Tibial artery (tissue), 4 donors: ENCODE measurements around the gene FANCE.
A peak's percentile ranks its signal among the peaks of the same experiment; 100 is the strongest.

ENCODE experiments used
- DNase-seq, 2 donors: peaks; one replicate each; pipeline ENCODE4 v3.0.0-alpha.2; 2019
- H3K27ac ChIP-seq, 2 donors: fragments of 200-600 bp; sonication (generic) in 1 of 2; 1 replicate in 1 of 2; 2 replicates in 1 of 2; pipeline ENCODE4 v1.5.1; 2018 to 2019; ENCODE audit warnings: mild to moderate bottlenecking in 1 of 2
- H3K27me3 ChIP-seq, 2 donors: fragments of 200-600 bp; sonication (generic) in 1 of 2; one replicate each; pipeline versions ENCODE4 v1.5.1 to v1.6.0; 2016 to 2019
- H3K36me3 ChIP-seq, 3 donors: fragments of 200-600 bp; sonication (generic) in 2 of 3; one replicate each; pipeline ENCODE4 v1.5.1; 2016 to 2019; ENCODE audit warnings: mild to moderate bottlenecking in 2 of 3
- H3K4me1 ChIP-seq, 4 donors: fragments of 200-600 bp; sonication (generic) in 2 of 4; 1 replicate in 3 of 4; 2 replicates in 1 of 4; pipeline ENCODE4 v1.5.1; 2016 to 2019
- H3K4me3 ChIP-seq, 2 donors: fragments of 200-600 bp; sonication (generic) in 1 of 2; 1 replicate in 1 of 2; 2 replicates in 1 of 2; pipeline ENCODE4 v1.5.1; 2018 to 2019; ENCODE audit warnings: mild to moderate bottlenecking in 2 of 2
- H3K9me3 ChIP-seq, 3 donors: fragments of 200-600 bp; sonication (generic) in 1 of 3; one replicate each; pipeline ENCODE4 v1.5.1; 2016 to 2019
- intact Hi-C: fragments of 100-400 bp; cut with DNase I; formaldehyde crosslinking; loops from one replicate; pipeline ENCODE4 v1.15.0; 2023; ENCODE audit warnings: low total_unique reads
- TF ChIP-seq, protein P1 (sequence below), 2 experiments: fragments of 200-600 bp in 1 of 2; fragments of 450-650 bp in 1 of 2; IDR thresholded peaks; one replicate each; pipeline ENCODE4 v1.5.1; 2017 to 2019; ENCODE audit warnings: antibody characterized with exemption in 2 of 2, mild to moderate bottlenecking in 1 of 2, moderate library complexity in 1 of 2

FANCE gene

GRCh38 chr6:35417979-35418661, 34.0 kb upstream of the FANCE start:
- H3K4me3 ChIP-seq = no peak overlapping the region
- H3K9me3 ChIP-seq = no peaks in the 10 kb centered on the region
- H3K4me1 ChIP-seq = peaks cover 0 to 7% (median 6%) of the 10 kb centered on the region in 4 donors
- H3K27ac ChIP-seq = no peak overlapping the region
- H3K36me3 ChIP-seq = peaks cover 9 to 72% (median 21%) of the 10 kb centered on the region in 3 donors
- intact Hi-C loops = loop anchor here (10.0 kb wide), 1 partner anchor 73 kb away; the partner anchor contains the start of gene PPARD
- H3K27me3 ChIP-seq = no peaks in the 10 kb centered on the region
- no peak for DNase-seq
- TF ChIP-seq, protein P1, sequence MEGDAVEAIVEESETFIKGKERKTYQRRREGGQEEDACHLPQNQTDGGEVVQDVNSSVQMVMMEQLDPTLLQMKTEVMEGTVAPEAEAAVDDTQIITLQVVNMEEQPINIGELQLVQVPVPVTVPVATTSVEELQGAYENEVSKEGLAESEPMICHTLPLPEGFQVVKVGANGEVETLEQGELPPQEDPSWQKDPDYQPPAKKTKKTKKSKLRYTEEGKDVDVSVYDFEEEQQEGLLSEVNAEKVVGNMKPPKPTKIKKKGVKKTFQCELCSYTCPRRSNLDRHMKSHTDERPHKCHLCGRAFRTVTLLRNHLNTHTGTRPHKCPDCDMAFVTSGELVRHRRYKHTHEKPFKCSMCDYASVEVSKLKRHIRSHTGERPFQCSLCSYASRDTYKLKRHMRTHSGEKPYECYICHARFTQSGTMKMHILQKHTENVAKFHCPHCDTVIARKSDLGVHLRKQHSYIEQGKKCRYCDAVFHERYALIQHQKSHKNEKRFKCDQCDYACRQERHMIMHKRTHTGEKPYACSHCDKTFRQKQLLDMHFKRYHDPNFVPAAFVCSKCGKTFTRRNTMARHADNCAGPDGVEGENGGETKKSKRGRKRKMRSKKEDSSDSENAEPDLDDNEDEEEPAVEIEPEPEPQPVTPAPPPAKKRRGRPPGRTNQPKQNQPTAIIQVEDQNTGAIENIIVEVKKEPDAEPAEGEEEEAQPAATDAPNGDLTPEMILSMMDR (IDR thresholded peaks at IDR 0.05) = no peak

DNA sequence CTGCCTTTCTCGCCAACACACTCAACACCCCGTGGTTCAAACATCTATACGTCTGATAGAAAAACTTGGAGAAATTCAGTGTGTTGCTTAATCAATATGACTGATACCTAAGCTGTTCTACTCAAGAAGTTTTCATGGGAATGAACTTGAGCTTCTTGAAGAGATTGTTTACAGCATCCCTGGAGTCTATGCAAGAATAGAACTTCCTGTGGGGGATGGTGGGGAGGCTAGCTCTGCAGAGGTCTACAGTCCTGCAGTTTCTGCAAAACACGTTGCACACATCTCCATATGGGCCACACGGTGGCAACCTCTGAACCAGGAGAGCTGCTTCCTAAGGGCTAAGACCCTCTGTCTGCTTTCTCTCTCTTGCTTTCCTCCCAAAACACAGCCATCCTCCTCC, 32.7 kb upstream of the FANCE start:
- H3K27me3 ChIP-seq = no peaks in the 10 kb centered on the region
- TF ChIP-seq, protein P1 (IDR thresholded peaks at IDR 0.05) = no peak
- no peak overlapping the region for H3K4me3 ChIP-seq
- no peak for DNase-seq
- intact Hi-C loops = loop anchor here (10.0 kb wide), 1 partner anchor 75 kb away; the partner anchor contains the start of gene PPARD
- peaks cover 0 to 7% (median 6%) of the 10 kb centered on the region in 4 donors for H3K4me1 ChIP-seq
- H3K9me3 ChIP-seq = no peaks in the 10 kb centered on the region
- H3K27ac ChIP-seq = no peak overlapping the region
- H3K36me3 ChIP-seq = peaks cover 20 to 73% (median 28%) of the 10 kb centered on the region in 3 donors

- intact Hi-C loops = loop anchor here (10.0 kb wide), 1 partner anchor 75 kb away; the partner anchor contains the start of gene PPARD
- no peak for DNase-seq
- Histone ChIP-seq H3K4me1 (peaks cover 0 to 6% (median 1%) of the 10 kb centered on the region in 4 donors), H3K36me3 (peaks cover 23 to 78% (median 34%) of the 10 kb centered on the region in 3 donors), H3K9me3 (no peaks in the 10 kb centered on the region), H3K4me3 (no peak overlapping the region), H3K27me3 (no peaks in the 10 kb centered on the region), H3K27ac (no peak overlapping the region)
- TF ChIP-seq, protein P1 (IDR thresholded peaks at IDR 0.05) = no peak
Measured at GRCh38 chr6:35419961-35420360, 32.2 kb upstream of the FANCE start.

- peaks cover 31 to 82% (median 54%) of the 10 kb centered on the region in 3 donors for H3K36me3 ChIP-seq
- H3K27me3 ChIP-seq = no peaks in the 10 kb centered on the region
- intact Hi-C loops = no loop called here
- no peaks in the 10 kb centered on the region for H3K4me1 ChIP-seq
- no peak for DNase-seq
- no peak overlapping the region for H3K27ac ChIP-seq
- no peak overlapping the region for H3K4me3 ChIP-seq
- TF ChIP-seq, protein P1 (IDR thresholded peaks at IDR 0.05) = no peak
- peaks cover 0 to 23% (median 15%) of the 10 kb centered on the region in 3 donors for H3K9me3 ChIP-seq
Measured at GRCh38 chr6:35425284-35425683, 26.9 kb upstream of the FANCE start.

GRCh38 chr6:35426074-35426473, 26.1 kb upstream of the FANCE start:
- Histone ChIP-seq H3K27ac (no peak overlapping the region), H3K4me1 (no peaks in the 10 kb centered on the region), H3K36me3 (peaks cover 31 to 76% (median 54%) of the 10 kb centered on the region in 3 donors), H3K9me3 (peaks cover 0 to 23% (median 15%) of the 10 kb centered on the region in 3 donors), H3K27me3 (no peaks in the 10 kb centered on the region), H3K4me3 (no peak overlapping the region)
- peak in 1 of 2 donors; percentile 48 for DNase-seq
- intact Hi-C loops = no loop called here
- TF ChIP-seq, protein P1 (IDR thresholded peaks at IDR 0.05) = no peak
